H1 (cell line): ENCODE results near the gene SLC26A6. TPM values are rescaled to one million over a fixed set of nuclear protein-coding genes. Genes with fewer than 3 reads are reported as not detected.
A peak's percentile ranks its signal among the peaks of the same experiment; 100 is the strongest.

Source experiments
- CTCF ChIA-PET: fragments of 300-600 bp; sonication (Branson Sonifier 250); formaldehyde crosslinking; loops from one replicate; lab custom pipeline; 2021; ENCODE audit not compliant: partially characterized antibody; lab: Charles Lee
- POLR2A ChIA-PET: fragments of 300-600 bp; sonication (Branson Sonifier 250); formaldehyde crosslinking; loops from one replicate; lab custom pipeline; 2021; ENCODE audit warnings: inconsistent platforms; ENCODE audit not compliant: partially characterized antibody; lab: Charles Lee
- DNase-seq, 2 experiments: peaks; one replicate each; pipeline versions ENCODE4 v3.0.0 to v3.0.0-alpha.2; 2010 to 2022; ENCODE audit warnings: low spot score in 2 of 2, low read depth in 1 of 2, mixed read lengths in 1 of 2
- FAIRE-seq: peaks from 2 replicates; lab custom pipeline; 2011; peaks lifted over from hg19 to GRCh38; lab: Jason Lieb, UNC
- H2AFZ ChIP-seq: 2 replicates; pipeline ENCODE4 v1.8.1; 2012; ENCODE audit warnings: low read length, inconsistent platforms
- H2AK5ac ChIP-seq: 2 replicates; pipeline ENCODE4 v1.6.1; 2013; ENCODE audit warnings: low read depth, low read length
- H2BK120ac ChIP-seq: replicated peaks from 2 replicates; pipeline ENCODE3; 2013; ENCODE audit warnings: low read depth, low read length, inconsistent platforms
- H2BK12ac ChIP-seq: 2 replicates; pipeline ENCODE4 v1.6.1; 2013; ENCODE audit warnings: low read depth, low read length
- H2BK15ac ChIP-seq: 2 replicates; pipeline ENCODE4 v1.6.1; 2013; ENCODE audit warnings: low read length
- H2BK20ac ChIP-seq: 2 replicates; pipeline ENCODE4 v1.6.1; 2013; ENCODE audit warnings: low read length
- H2BK5ac ChIP-seq: 2 replicates; pipeline ENCODE4 v1.6.1; 2013; ENCODE audit warnings: low read depth, low read length
- H3K14ac ChIP-seq: 2 replicates; pipeline ENCODE4 v1.6.1; 2013; ENCODE audit warnings: inconsistent platforms; ENCODE audit not compliant: insufficient read length
- H3K18ac ChIP-seq: 2 replicates; pipeline ENCODE4 v1.6.1; 2013; ENCODE audit warnings: low read length; ENCODE audit errors: extremely low read depth
- H3K23ac ChIP-seq: 2 replicates; pipeline ENCODE4 v1.6.1; 2013; ENCODE audit warnings: inconsistent platforms; ENCODE audit not compliant: insufficient read length
- H3K23me2 ChIP-seq: 2 replicates; pipeline ENCODE4 v1.6.1; 2013; ENCODE audit warnings: low read depth, low read length
- H3K27ac ChIP-seq: 2 replicates; pipeline ENCODE4 v1.6.1; 2011; ENCODE audit warnings: low read depth, low read length, inconsistent platforms
- H3K27me3 ChIP-seq, 4 experiments: replicated peaks in 1 of 4; 1 replicate in 1 of 4; 2 replicates in 3 of 4; pipeline versions ENCODE4 v1.6.1 to v1.8.1; 2011 to 2013; ENCODE audit warnings: low read length in 3 of 4, mild to moderate bottlenecking in 3 of 4, inconsistent platforms in 2 of 4, mixed read lengths in 2 of 4, moderate library complexity in 1 of 4; ENCODE audit not compliant: control insufficient read depth in 3 of 4, insufficient read depth in 3 of 4; ENCODE audit errors: extremely low read depth in 1 of 4
- H3K36me3 ChIP-seq, 4 experiments: 2 replicates each; pipeline versions ENCODE4 v1.6.1 to v1.8.1; 2011 to 2013; ENCODE audit warnings: mild to moderate bottlenecking in 4 of 4, low read length in 3 of 4, moderate library complexity in 2 of 4, control low read depth in 1 of 4, inconsistent platforms in 1 of 4; ENCODE audit not compliant: insufficient read depth in 4 of 4, control insufficient read depth in 2 of 4
- H3K4ac ChIP-seq: replicated peaks from 2 replicates; pipeline ENCODE3; 2013; ENCODE audit warnings: low read length, low read depth, mixed read lengths, inconsistent platforms; ENCODE audit not compliant: insufficient read length
- H3K4me1 ChIP-seq, 4 experiments: replicated peaks in 1 of 4; 1 replicate in 1 of 4; 2 replicates in 3 of 4; pipeline versions ENCODE4 v1.6.1 to v1.8.1; 2011 to 2013; ENCODE audit warnings: low read length in 3 of 4, inconsistent platforms in 2 of 4, mixed read lengths in 1 of 4; ENCODE audit not compliant: insufficient read depth in 4 of 4, control insufficient read depth in 3 of 4
- H3K4me2 ChIP-seq, 2 experiments: 2 replicates each; pipeline versions ENCODE4 v1.6.1 to v1.8.1; 2011 to 2013; ENCODE audit warnings: low read depth in 2 of 2, low read length in 2 of 2, control low read depth in 1 of 2, inconsistent platforms in 1 of 2, mild to moderate bottlenecking in 1 of 2; ENCODE audit not compliant: insufficient read depth in 1 of 2
- H3K4me3 ChIP-seq, 4 experiments: fragments of 200-600, 300-600 bp in 1 of 4; sonication (generic), shearing (Covaris generic), sonication (Bioruptor Twin) in 1 of 4; 2 replicates each; pipeline versions ENCODE4 v1.5.1 to v1.8.1; 2011 to 2016; ENCODE audit warnings: low read length in 4 of 4, low read depth in 3 of 4, control low read depth in 2 of 4, inconsistent platforms in 2 of 4, mild to moderate bottlenecking in 2 of 4, mixed read lengths in 1 of 4, moderate library complexity in 1 of 4; ENCODE audit not compliant: insufficient read depth in 2 of 4; ENCODE audit errors: extremely low read depth in 1 of 4
- H3K56ac ChIP-seq: replicated peaks from 2 replicates; pipeline ENCODE3; 2013; ENCODE audit warnings: low read depth, mild to moderate bottlenecking, mixed read lengths, low read length, inconsistent platforms; ENCODE audit not compliant: insufficient read length
- H3K79me1 ChIP-seq: 2 replicates; pipeline ENCODE4 v1.6.1; 2013; ENCODE audit warnings: low read depth, low read length, control low read depth
- H3K79me2 ChIP-seq, 2 experiments: 2 replicates each; pipeline versions ENCODE4 v1.6.1 to v1.8.1; 2012 to 2013; ENCODE audit warnings: low read length in 2 of 2, mild to moderate bottlenecking in 2 of 2, inconsistent platforms in 1 of 2; ENCODE audit not compliant: insufficient read depth in 2 of 2, control insufficient read depth in 1 of 2
- H3K9ac ChIP-seq, 4 experiments: replicated peaks in 1 of 4; 1 replicate in 1 of 4; 2 replicates in 3 of 4; pipeline versions ENCODE4 v1.6.1 to v1.8.1; 2011 to 2013; ENCODE audit warnings: low read depth in 3 of 4, low read length in 3 of 4, control low read depth in 2 of 4, mild to moderate bottlenecking in 2 of 4, moderate library complexity in 2 of 4, inconsistent platforms in 1 of 4; ENCODE audit errors: extremely low read depth in 1 of 4
- H3K9me3 ChIP-seq, 2 experiments: 2 replicates each; pipeline versions ENCODE4 v1.6.1 to v1.8.1; 2012 to 2013; ENCODE audit warnings: mild to moderate bottlenecking in 2 of 2, moderate library complexity in 2 of 2, control low read depth in 1 of 2, inconsistent platforms in 1 of 2, low read depth in 1 of 2, low read length in 1 of 2, mixed read lengths in 1 of 2; ENCODE audit not compliant: insufficient read depth in 2 of 2
- H4K20me1 ChIP-seq, 2 experiments: replicated peaks in 1 of 2; 2 replicates each; pipeline versions ENCODE3 to v1.8.1; 2011 to 2013; ENCODE audit warnings: inconsistent platforms in 2 of 2, low read length in 2 of 2, mild to moderate bottlenecking in 1 of 2; ENCODE audit not compliant: insufficient read depth in 2 of 2, control insufficient read depth in 1 of 2
- H4K5ac ChIP-seq: 2 replicates; pipeline ENCODE4 v1.6.1; 2013; ENCODE audit warnings: low read length, low read depth, mixed read lengths, inconsistent platforms; ENCODE audit not compliant: insufficient read length
- H4K8ac ChIP-seq: 2 replicates; pipeline ENCODE4 v1.8.0; 2013; ENCODE audit warnings: mild to moderate bottlenecking, moderate library complexity, low read length, inconsistent platforms; ENCODE audit not compliant: insufficient read depth; ENCODE audit errors: extremely low read depth
- H4K91ac ChIP-seq: replicated peaks from 2 replicates; pipeline ENCODE3; 2013; ENCODE audit warnings: low read length, mixed read lengths, inconsistent platforms; ENCODE audit not compliant: insufficient read length
- ASH2L ChIP-seq: fragments of 200-600, 300-600 bp; sonication (generic); IDR thresholded peaks from one replicate; pipeline ENCODE4 v1.7.1; 2017; ENCODE audit warnings: low read length
- CBX8 ChIP-seq: fragments of 300-800, 300-1000 bp; sonication (generic); IDR thresholded peaks from 2 replicates; pipeline ENCODE4 v1.7.1; 2016; ENCODE audit warnings: low read depth, low read length, borderline replicate concordance
- CHD2 ChIP-seq: IDR thresholded peaks from 2 replicates; pipeline ENCODE4 v1.6.1; 2012; ENCODE audit warnings: low read length, improper control_type of control experiment
- EGR1 ChIP-seq: IDR thresholded peaks from 2 replicates; pipeline ENCODE4 v1.6.1; 2011; ENCODE audit warnings: low read depth, low read length, borderline replicate concordance
- JUND ChIP-seq: IDR thresholded peaks from 2 replicates; pipeline ENCODE4 v1.6.1; 2011; ENCODE audit warnings: mild to moderate bottlenecking, improper control_type of control experiment, low read length
- KDM1A ChIP-seq: fragments of 200-600, 300-600 bp; sonication (generic); IDR thresholded peaks from 2 replicates; pipeline ENCODE4 v1.7.1; 2016; ENCODE audit warnings: mild to moderate bottlenecking, low read length, borderline replicate concordance
- POLR2A ChIP-seq, 2 experiments: IDR thresholded peaks; 1 replicate in 1 of 2; 2 replicates in 1 of 2; pipeline ENCODE4 v1.6.1; 2011; ENCODE audit warnings: low read depth in 2 of 2, low read length in 2 of 2, mild to moderate bottlenecking in 2 of 2; ENCODE audit errors: control extremely low read depth in 1 of 2
- POU5F1 ChIP-seq: IDR thresholded peaks from 2 replicates; pipeline ENCODE4 v1.6.1; 2011; ENCODE audit warnings: low read depth, mild to moderate bottlenecking, low read length, moderate library complexity
- RNF2 ChIP-seq: fragments of 200-900, 300-1000 bp; sonication (generic); IDR thresholded peaks from 2 replicates; pipeline ENCODE4 v1.7.1; 2016; ENCODE audit warnings: borderline replicate concordance, low read depth, mild to moderate bottlenecking, antibody characterized with exemption, low read length; ENCODE audit not compliant: poor library complexity, severe bottlenecking; ENCODE audit errors: missing control alignments
- RXRA ChIP-seq: IDR thresholded peaks from 2 replicates; pipeline ENCODE4 v1.6.1; 2011; ENCODE audit warnings: low read depth, mild to moderate bottlenecking, low read length, moderate library complexity; ENCODE audit not compliant: insufficient read depth
- ZNF274 ChIP-seq: IDR thresholded peaks from 2 replicates; pipeline ENCODE4 v1.7.0; 2012; ENCODE audit warnings: low read length, borderline replicate concordance; ENCODE audit errors: extremely low read depth
- WGBS, 2 experiments: shearing (Covaris generic) in 1 of 2; methylation state at CpG; one replicate each; pipeline versions ENCODE4 v1.1.6 to v1.1.7; 2013 to 2015; ENCODE audit warnings: low lambda C conversion rate in 2 of 2, mixed read lengths in 2 of 2, inconsistent platforms in 1 of 2, low coverage in 1 of 2, missing lambda C conversion rate in 1 of 2; ENCODE audit not compliant: insufficient replicate concordance in 2 of 2, insufficient coverage in 1 of 2, insufficient read length in 1 of 2; ENCODE audit errors: extremely low coverage in 1 of 2, missing lambda C conversion rate in 1 of 2; 5-methylcytosine and 5-hydroxymethylcytosine counted together
- polyA plus RNA-seq, 7 experiments: library from polyadenylated mRNA; depleted of rRNA in 3 of 7; stranded (reverse) in 5 of 7; unstranded in 2 of 7; fragments of >200 nt in 5 of 7; fragments of 200-250 nt in 2 of 7; gene quantifications; 1 replicate in 5 of 7; 2 replicates in 1 of 7; 4 replicates in 1 of 7; pipeline versions ENCODE4 v1.2.1 to v1.2.3, GENCODE V29; 2011 to 2013; ENCODE audit warnings: missing spikeins in 2 of 7, mixed read lengths in 2 of 7
- total RNA-seq: library from RNA; stranded (reverse); fragmentation: NEBNext Ultra II Directional; extraction: Animal tissue kit (Norgen Biotek cat#: 25700); gene quantifications from 2 replicates; pipeline ENCODE4 v1.2.1, GENCODE V29; 2021

SLC26A6 gene
- total and polyA plus RNA-seq, 2 of the 8 experiments (the other 6 are each of a cell fraction or from before 2014, with no cell fraction given), result 50.4 to 58.0 TPM

DNA sequence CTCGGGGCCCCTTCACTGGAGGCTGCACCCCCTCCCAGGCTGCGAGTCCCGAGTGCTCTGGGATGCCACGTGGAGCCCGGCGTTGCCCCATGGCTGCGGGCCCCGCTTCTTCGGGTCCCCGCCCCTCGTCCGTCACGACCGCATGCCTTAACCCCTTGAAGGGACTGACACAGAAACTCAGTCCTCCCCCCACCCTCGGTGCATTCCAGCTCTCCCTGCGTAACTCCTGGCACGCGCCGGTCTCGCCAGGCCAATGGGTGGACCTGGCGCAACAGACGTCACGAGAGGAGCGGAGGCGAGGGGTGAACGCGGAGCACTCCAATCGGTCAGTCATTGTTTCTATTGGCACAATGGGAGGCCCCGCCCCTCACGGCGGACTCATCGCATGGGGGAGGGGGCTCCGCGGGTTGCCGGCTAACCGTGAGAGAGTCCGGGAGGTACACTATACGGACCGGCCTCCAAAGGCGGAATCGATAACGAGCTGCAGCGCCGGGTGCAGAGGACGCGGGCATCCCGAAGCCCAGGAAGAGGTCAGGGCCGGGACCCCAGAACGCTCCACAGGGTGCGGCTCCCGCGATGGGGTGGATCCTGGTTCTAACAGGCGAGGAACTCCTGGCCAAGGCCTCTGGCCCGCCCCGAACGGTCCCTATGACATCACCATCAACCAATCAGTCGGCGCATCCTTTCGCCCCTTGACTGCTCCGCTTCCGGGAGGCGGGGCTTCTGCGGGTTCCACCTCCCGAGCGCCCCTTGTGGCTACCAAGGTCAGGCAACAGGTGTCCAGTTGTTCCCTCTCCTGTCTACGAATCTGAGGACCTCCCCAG, 28.4 kb upstream of the SLC26A6 start:
- Histone ChIP-seq H3K27ac (peak overlapping the region; percentile 97), H3K23me2 (peaks cover 12% of the 10 kb centered on the region; the same call in 1 of the 2 replicates), H2BK20ac (no peak overlapping the region), H4K5ac (peak overlapping the region; percentile 95), H3K14ac (no peak overlapping the region), H3K18ac (peak overlapping the region; percentile 97), H3K56ac (peak overlapping the region; percentile 65), H3K4ac (peak overlapping the region; percentile 47), H3K79me1 (peaks cover 2% of the 10 kb centered on the region; the same call in 1 of the 2 replicates), H4K8ac (peak overlapping the region; percentile 100; the same call in 1 of the 2 replicates), H2BK15ac (peak overlapping the region; percentile 95; the same call in 1 of the 2 replicates), H4K91ac (peak overlapping the region; percentile 93), H3K27me3 (0 out of 7 replicates have a peak, but pooled peaks cover 0 to 4% (median 0%) of the 10 kb centered on the region in 4 experiments), H4K20me1 (peaks cover 7 to 21% of the 10 kb centered on the region in 2 experiments), H3K79me2 (no peaks in the 10 kb centered on the region), H3K23ac (no peak overlapping the region), H3K9me3 (no peaks in the 10 kb centered on the region), H2BK5ac (peak overlapping the region; percentile 95), H2AK5ac (0 out of 2 replicates have a peak overlapping the region, but pooled peaks have one; percentile 18), H2BK12ac (peak overlapping the region; percentile 97; the same call in 1 of the 2 replicates), H3K4me2 (peak overlapping the region; percentile 77 to 85), H3K4me3 (peak overlapping the region; percentile 73 to 84 (median 82)), H3K36me3 (peaks cover 0 to 13% (median 1%) of the 10 kb centered on the region in 4 experiments; a peak in 4 of 8 replicates), H3K4me1 (peaks cover 0 to 11% (median 7%) of the 10 kb centered on the region in 4 experiments; a peak in 5 of 7 replicates), H2BK120ac (peak overlapping the region; percentile 51), H2AFZ (no peak overlapping the region), H3K9ac (peak overlapping the region; percentile 62 to 97 (median 96))
- ChIA-PET CTCF (interaction anchor here (0.6 to 5.2 kb wide), 19 partner anchors 11 to 352 kb away, joined by 3 to 27 read pairs (median 4); partner anchors contain the start of genes NCKIPSD, PRKAR2A and SLC26A6), POLR2A (interaction anchor here (0.5 to 11.1 kb wide), 41 partner anchors 12 to 1478 kb away, joined by 3 to 175 read pairs (median 5); partner anchors contain the start of genes CCDC51, IP6K2, NCKIPSD and NDUFAF3)
- DNase-seq, result peak; percentile 99
- FAIRE-seq, result peak; percentile 89
- 2% methylated on average over 65 of the region's 66 CpGs; no CpG with 5 or more reads in 1 of the 2 experiments for WGBS, 2 experiments
- TF ChIP-seq RXRA (no peak), RNF2 (no peak), JUND (peak; percentile 88; the same call in 1 of the 2 replicates), POLR2A (IDR thresholded peaks at IDR 0.05; ENCODE audit: control extremely low read depth in 1 of 2, low read depth in 2 of 2, low read length in 2 of 2) (peak in 1 of 2 experiments; percentile 68; a peak in 2 of 3 replicates), EGR1 (no peak), KDM1A (no peak), POU5F1 (no peak), CHD2 (peak; percentile 3), ZNF274 (no peak), ASH2L (peak; percentile 91), CBX8 (no peak)
